NCI-H1436 (cell line): ENCODE measurements around the gene SMIM3.
"Not testable (repeated sequence)": the region's sequence is repeated elsewhere in the genome, so short reads cannot be mapped to it uniquely, and the experiment has no call there.

Experiments
- DNase-seq: peaks from one replicate; lab custom pipeline; 2025; lab: John Stamatoyannopoulos, UW

SMIM3 gene, protein sequence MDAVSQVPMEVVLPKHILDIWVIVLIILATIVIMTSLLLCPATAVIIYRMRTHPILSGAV

DNA sequence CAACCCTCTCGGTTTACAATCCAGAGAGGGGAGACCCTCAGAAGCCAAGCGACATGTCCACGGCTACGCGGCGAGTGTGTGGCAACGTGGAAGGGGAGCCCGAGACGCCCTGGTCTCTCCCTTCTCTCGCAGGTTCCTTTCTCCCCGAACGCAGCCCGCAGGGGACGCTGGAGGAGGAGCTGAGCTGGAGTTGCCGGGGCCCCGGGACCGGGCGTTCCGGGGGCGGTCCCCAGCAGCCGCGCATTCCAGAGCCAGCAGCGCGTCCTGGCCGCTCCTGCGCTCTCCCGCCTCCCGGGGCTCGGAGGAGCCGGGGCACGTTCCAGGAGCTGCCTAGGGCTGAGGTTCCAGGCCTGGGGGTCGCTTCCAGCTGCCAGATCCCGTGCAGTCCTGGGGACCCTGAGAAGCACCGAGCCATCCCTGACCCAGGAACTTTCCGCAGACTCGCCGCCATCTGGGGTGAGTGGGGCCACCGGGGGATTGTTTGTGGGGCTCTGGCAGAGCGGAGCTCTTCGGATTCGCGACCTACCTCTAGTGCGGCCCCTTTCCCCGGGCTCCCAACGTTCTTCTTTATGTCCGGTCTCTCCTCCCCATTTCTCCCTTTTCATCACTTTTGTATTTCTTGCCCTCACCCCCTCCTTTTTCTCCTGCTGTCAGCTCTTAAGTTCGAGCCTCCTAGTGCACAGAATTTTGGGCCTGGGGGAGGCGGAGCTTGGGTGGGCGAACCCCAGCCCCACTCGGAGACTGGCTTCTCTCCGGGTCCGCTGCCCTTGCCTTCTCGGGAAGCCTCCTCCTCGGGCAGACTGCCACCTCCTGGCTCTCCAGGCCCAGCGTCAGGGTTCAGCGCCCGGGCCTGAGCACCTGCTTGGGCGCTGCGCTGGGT lies at the start of gene SMIM3:
SMIM3 (plus strand) TSS at position 241 of the 880 bp plus-strand sequence. CDS start 16,684 bp downstream, outside the sequence.
- DNase-seq: no peak

DNA sequence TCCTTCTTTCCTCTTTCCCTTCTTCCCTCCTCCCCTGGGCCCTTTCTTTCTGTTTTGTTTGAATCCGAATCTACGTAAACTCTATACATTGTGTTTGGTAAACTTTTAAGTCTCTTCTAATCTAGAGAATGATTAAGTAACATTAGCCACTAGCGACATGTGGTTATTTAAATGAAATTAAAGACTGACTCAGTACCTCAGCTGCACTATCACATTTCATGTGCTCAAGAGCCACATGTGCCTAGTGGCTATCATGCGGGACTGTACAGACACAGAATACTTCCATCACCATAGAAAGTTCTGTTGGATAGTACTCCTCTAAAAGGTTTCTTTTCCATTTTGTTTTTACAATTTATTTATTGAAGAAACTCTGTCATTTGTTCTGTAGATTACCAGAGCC lies 48.7 kb upstream of the SMIM3 start:
- DNase-seq: no peak

DNA sequence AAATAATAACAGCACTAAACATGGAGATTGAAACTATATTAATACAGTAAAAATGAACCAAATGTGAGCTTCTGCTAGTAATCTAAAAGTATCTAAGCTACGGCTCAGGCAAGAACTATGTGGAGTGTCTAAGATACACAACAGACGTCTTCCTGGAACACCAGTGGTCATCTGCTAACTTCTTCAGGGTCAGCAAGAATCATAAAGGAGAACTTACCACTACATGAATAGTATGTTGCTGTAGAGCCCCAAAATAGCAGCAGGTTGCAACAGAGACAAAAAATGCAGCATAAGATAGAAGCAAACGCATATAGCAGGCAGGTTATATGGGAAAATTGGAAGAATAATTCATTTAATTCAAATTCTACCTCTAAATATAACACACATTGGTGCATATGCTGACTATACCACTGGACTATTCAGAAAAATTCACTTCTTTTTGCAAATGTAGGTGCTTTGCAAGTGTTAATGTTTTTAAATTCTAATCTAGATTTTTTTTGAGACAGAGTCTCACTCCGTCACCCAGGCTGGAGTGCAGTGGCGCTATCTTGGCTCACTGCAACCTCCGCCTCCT lies 46.8 kb upstream of the SMIM3 start:
- no peak for DNase-seq

DNA sequence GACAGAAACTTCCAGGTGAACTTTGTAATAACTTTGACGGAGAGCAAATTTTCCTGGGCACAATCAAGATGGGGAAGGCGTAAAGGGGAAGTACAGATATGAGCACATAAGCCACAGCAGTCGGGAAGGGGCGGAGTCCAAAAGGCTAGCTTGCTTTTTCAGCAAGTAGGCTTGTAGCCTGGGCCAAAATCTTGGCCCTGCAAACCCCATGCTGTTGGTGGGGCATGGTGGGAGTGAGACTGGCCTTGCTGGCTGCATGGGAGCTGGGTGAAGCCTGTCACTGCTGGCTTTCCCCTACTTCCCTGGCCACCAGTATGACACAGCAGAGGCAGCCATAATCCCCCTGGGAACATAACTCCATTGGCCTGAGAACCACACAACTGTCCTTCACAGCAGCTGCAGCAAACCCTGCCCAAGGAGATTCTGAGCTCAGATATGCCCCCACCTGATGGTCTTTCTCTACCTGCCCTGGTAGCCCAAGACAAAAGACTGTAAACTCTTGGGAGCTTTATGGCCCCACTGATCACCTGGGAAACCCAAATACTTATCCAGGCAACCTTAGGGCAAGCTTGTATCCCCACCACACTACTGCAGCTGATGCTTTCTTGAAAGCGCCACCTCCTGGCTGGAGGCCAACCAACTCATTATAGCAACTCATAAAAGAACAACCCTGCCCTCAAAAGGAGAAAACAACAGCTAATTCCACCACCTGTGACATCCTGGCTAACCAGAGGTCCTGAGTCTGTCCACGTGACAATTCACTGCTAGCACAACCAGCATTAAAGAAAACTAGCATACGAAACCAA lies 43.8 kb upstream of the SMIM3 start:
- DNase-seq: no peak

DNA sequence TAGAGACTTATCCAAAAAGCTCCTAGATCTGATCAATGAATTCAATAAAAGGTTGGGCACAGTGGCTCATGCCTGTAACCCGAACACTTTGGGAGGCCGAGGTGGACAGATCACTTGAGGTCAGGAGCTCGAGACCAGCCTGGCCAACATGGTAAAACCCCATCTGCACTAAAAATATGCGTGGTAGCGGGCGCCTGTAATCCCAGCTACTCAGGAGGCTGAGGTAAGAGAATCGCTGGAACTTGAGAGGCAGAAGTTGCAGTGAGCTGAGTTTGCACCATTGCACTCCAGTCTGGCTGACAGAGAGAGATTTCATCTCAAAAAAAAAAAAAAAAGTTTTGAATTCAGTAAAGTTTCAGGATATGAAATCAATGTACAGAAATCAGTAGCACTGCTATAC lies 39.7 kb upstream of the SMIM3 start:
- no peak for DNase-seq

DNA sequence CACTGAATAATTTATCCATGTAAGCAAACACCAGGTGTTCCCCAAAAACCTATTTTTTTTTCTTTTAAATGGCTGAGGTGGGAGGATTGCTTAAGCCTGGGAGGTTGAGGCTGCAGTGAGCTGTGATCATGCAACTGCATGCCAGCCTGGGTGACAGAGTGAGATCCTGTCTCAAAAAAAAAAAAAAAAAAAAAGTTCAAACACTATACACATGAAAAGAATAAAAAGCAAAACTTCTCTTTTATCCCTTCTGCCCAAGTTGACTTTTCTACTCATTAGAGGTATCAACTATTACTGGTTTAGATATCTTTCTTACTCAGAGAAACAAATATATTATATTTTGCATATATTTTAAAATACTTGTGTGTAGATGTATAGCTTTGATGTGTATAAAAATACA lies 37.6 kb upstream of the SMIM3 start:
- no peak for DNase-seq

DNA sequence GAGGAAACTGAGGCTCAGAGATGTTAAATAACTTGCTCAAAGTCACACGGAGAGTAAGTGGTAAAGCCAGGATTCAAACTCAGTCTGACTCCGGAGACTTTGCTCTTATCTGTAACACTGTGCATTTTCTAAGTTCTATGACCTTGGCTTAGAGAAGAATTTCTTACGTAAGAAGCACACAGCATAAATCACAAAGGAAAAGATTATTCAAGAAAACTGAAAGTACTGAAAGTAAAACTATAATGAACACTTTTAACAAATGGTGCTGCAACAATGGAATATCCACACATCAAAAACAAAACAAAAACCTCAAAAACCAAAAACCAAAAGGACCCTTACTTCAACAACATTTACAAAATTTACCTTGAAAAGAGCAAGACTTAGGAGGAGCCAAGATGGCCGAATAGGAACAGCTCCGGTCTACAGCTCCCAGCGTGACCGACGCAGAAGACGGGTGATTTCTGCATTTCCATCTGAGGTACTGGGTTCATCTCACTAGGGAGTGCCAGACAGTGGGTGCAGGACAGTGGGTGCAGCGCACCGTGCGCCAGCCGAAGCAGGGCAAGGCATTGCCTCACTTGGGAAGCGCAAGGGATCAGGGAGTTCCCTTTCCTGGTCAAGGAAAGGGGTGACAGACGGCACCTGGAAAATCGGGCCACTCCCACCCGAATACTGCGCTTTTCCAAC lies 36.0 kb upstream of the SMIM3 start:
- not testable (repeated sequence) for DNase-seq

DNA sequence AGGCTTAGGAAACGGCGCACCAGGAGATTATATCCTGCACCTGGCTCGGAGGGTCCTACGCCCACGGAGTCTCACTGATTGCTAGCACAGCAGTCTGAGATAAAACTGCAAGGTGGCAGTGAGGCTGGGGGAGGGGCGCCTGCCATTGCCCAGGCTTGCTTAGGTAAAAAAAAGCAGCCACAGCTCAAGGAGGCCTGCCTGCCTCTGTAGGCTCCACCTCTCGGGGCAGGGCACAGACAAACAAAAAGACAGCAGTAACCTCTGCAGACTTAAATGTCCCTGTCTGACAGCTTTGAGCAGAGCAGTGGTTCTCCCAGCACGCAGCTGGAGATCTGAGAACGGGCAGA lies 35.4 kb upstream of the SMIM3 start:
- DNase-seq: not testable (repeated sequence)

DNA sequence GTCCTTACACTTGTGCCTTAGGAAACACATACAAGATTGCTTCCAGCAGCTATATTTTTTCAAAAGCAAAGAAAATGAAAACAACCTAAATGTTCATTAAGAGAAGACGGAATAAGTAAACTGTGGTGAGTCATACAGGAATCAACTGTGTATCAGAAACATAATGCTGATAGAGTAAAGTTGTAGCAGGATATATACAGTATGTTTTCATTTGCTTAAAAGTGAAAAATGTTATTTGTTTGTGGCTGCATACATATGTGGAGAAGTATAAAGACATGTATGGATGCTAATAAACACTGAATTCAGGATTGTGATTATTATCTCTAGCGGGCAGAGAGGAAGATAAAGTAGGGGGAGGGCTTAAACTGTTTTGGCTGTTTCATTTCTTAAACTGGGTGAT lies 28.1 kb upstream of the SMIM3 start:
- no peak for DNase-seq

DNA sequence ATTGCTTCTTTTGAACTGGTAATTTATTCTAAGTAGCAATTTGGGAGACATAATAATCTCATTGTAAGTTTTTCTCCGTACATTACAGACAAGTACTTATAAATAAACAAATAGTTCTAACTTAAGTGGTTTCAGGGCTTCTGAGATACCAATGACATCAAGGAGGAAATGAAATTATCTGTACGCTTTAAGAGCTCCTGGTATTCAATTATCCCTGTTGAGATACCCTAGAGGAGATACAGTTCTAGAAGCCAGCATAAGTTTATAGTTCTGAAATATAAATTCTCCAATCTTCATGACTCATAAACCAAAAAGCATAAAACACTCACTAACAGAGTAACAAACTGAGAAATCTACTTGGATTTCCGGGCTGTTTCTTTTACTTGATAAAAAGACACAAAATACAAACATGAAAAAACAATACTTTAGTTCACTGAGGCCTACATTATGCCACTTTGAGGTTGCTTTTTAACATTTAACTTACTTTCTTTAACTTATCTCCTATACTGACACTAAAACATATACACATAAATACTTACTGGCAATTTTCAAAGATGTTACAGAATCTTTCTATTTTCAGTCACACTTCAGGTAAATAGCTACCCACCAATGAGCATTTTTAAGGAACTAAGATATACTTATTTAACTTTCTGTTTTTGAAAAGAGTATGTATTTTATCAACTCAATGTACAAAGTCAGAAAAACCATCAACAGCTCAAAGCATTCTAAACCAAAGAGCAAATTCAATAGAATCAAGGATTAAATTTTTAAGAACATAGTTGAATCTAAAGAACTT lies 27.3 kb upstream of the SMIM3 start:
- peak; percentile 26 for DNase-seq

DNA sequence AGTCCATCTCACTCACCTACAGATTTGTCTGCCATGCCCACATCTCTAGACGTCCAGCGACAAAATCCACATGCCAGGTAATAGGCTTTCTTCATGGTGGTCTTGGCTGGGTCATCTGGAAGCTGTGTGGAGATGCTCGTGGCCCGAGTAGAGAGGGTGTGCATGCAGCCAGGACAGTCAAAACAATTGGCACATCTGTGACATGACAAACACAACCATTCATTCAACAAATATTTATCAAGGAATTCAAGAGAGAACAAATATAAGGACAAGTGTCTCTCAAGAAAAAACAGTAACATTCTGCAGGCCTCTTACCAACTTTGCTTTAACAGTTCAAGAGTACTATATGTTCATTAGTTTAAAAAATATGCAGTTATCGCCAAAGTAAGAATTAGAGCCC lies 25.1 kb upstream of the SMIM3 start:
- no peak for DNase-seq

DNA sequence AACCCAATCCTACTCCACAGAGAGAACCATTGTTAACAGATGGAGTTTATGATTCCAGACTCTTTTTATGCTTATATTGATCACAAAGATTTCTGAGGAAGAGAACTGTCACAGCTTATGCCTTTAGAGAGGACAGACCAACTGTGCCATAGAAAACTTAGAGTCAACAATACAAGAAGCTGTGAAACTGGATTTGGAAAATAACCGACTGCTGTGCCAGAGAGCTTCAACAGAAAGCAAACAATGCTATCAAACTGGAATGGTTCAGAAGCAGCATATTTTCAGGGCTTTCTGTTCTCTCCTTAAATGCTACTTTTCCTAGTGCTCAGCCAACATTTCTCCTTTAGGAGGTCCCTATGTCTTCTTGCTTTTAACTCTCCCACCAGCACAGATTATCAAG lies 24.7 kb upstream of the SMIM3 start:
- no peak for DNase-seq

DNA sequence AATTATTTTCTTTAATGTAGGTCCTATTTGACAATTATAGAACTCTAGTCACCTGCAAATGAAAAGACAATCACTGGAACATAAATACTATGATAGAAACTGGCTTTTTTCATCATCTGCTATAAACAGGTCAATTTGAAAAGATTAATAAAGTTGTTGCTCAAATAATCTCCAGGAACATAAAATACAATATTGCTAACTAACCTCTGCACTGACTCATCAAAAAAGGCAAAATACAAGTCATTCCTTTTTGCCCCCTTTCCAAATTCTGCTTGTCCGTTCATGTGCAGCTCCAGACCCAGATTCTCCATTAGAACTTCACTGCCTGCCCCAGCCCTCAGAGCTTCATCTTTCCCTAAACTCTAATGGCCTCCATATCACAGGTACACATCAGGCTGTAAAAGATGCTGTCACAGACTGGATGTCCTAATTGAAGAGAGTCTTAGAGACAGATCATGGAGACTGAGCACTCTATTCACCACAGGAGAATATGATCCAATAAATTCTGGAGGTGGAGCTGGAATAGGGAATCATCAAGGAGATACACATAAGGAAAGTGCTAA lies 21.4 kb upstream of the SMIM3 start:
- no peak for DNase-seq

DNA sequence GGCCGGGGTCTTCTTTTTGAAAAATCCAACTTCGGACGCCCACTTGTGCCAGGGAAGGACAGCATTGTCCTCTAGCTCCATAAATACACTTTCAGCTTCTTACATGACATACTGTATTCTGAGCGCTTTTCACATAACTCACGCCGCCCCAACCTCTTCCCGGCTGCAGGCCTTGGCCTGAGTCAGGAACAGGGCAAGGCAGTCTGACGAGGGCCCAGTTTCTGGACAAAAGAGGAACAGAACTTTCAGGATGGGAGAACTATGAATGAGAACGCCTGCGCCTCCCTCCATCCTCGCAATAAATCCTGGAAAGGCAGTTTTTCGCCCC lies 20.4 kb upstream of the SMIM3 start:
- no peak for DNase-seq

DNA sequence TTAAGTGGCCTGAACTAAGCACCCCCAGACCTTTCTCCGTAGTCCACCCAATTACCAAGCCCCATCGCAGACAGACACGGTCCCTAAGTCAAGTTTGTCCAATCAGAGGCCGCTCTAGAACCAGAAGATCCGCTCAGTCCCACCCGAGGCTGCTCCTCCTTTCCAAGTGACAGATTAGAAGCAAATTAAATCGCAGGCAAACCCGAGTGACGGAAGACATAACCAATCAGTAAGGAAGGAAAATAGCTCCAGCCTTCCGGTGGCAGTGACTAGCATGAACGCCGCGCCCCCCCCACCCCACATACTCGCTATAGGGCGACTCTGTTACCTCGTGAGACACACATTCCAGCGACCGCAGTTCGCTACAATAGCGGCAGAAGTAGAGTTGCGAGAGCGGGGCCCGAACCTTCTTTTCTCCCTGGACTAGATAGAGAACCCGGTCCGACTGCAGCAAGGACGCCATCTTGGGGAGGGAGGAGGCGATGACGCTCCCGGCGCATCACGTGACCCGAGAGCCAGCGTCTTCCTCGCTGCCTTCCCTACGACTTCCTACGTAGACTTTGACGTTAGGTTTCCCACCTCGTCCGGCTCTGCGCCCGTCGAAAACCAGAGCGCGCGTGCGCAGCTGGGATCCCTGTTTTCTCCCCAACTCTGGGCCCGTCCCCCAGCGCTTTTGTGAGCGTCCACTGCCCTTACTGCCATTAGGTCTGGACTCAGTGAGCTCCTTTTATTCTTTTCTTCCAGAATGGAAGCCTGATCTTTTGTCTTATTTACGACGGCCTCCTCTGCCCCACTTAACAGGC lies 19.8 kb upstream of the SMIM3 start, which contains the start of gene DCTN4:
DCTN4 (minus strand) TSS at position 487 of the 803 bp plus-strand sequence; CDS start at position 463, 24 bp downstream.
- DNase-seq: peak; percentile 96

DNA sequence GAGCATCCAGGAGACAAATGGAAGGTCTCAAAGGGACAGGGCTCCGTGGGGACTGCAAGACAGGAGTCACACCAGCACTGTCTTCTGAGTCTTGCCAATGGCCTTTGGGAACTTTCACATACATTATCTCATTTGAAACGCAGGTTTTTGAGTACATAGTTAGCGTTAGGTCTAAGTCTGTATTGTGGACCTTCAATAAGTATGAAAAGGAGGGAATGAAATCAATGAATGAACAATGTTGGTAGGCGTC lies 19.3 kb upstream of the SMIM3 start:
- DNase-seq: no peak

DNA sequence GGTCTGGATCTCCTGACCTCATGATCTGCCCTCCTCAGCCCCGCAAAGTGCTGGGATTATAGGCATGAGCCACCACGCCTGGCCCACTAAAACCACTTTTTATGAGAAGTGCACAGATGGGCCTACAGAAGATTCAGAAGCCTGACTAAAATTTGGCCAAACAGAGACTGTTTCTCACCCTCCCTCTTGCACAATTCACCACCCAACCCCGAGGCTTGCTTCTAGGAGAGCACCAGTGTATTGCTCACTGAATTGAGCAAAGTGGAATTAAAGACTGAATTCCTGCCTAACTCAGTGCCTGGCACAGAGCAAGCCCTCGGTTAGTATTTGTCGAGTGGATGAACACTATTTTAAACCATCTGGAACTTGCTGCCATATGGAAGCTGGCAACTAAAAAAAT lies 16.3 kb upstream of the SMIM3 start:
- no peak for DNase-seq

DNA sequence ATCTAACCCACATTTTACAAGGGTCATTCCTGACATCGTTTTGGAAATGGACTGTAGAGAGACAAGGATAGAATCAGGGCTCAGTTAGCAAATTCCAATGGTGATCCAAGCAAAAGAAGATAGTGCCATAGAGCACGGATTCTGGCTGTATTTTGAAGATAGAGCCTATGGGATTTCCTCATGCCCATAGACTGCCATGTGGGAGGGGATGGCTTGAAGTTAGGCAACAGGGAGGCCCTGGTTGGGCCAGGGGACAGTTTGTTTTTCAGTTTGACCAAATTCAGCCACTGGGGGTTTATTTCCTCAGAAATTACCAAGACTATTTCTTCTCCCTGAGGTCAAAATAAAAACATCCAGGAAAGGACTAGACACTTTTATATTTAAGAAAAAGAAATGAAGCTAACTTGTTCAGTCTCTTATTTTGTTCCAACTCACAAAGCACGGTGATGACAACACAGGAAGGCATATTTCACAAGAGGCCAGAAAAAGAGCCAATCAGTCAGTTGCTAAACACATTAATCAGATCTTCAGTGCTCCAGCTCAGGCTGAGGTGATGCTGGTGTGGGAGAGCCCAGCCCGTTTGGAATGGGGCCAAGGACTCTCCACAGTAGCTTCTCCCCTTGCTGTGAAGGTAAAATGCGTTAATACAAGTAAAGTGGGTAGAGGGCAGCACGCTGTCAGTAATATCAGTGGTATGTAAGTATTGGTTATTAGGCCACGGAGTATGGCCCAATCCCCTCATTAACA lies 15.4 kb upstream of the SMIM3 start:
- DNase-seq: peak; percentile 32

DNA sequence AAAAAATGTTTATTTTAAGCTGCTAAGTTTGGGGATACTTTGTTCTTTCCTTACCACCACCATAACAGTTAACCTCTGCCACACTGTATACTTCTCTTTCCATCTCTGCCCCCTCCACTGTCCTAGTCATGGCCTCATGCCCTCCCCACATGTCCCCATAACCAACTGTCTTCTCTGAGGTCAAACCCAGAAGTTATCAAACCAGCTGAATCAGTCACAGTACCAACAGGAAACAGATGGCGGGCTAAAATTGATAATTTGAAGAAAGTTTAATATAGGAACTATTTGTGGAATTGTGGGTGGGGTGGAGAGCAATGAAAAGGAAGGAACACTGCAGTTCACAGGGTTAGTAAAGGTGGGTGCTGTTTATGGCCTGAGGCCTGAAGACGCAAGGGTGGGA lies 14.0 kb upstream of the SMIM3 start:
- DNase-seq: no peak
